ENCODE data around the gene POU2F3. TPM values are rescaled to one million over a fixed set of nuclear protein-coding genes. Genes with fewer than 3 reads are reported as not detected.

The POU2F3 gene
- total RNA-seq, 4 donors from 2014 or later, result not detected

GRCh38 chr11:120289426-120289825 lies 49.5 kb downstream of the POU2F3 start:
- Histone ChIP-seq H3K27ac (replicated peaks in 1 of 4) (no peak overlapping the region), H3K9me3 (no peaks in the 10 kb centered on the region), H3K36me3 (no peaks in the 10 kb centered on the region), H3K27me3 (peaks cover 0 to 34% (median 2%) of the 10 kb centered on the region in 4 donors), H3K4me1 (no peaks in the 10 kb centered on the region), H3K4me3 (no peak overlapping the region)
- 85% methylated on average over 9 of the region's 9 CpGs for WGBS
- no peak for DNase-seq (ENCODE audit: extremely low spot score)
- intact Hi-C loops (cut with DNase I), result no loop called here
- TF ChIP-seq POLR2A (IDR thresholded peaks at IDR 0.05; ENCODE audit: low read depth), result no peak
- TF ChIP-seq EP300 (IDR thresholded peaks at IDR 0.05), result no peak
- TF ChIP-seq POLR2AphosphoS5 (IDR thresholded peaks at IDR 0.05), result no peak
- no peak for TF ChIP-seq CTCF (IDR thresholded peaks at IDR 0.05)

- no peaks in the 10 kb centered on the region for H3K36me3 ChIP-seq
- intact Hi-C loops (cut with DNase I), result no loop called here
- no peak overlapping the region for H3K4me3 ChIP-seq
- H3K27ac ChIP-seq (replicated peaks in 1 of 4), result no peak overlapping the region
- WGBS, result 68% methylated on average over 3 of the region's 3 CpGs
- peaks cover 0 to 42% (median 2%) of the 10 kb centered on the region in 4 donors for H3K27me3 ChIP-seq
- TF ChIP-seq CTCF (IDR thresholded peaks at IDR 0.05), result no peak
- no peak for DNase-seq (ENCODE audit: extremely low spot score)
- no peaks in the 10 kb centered on the region for H3K9me3 ChIP-seq
- H3K4me1 ChIP-seq, result no peaks in the 10 kb centered on the region
These were observed 51.0 kb downstream of the POU2F3 start for GRCh38 chr11:120290956-120291355.

GRCh38 chr11:120293038-120293800 lies 53.3 kb downstream of the POU2F3 start:
- Histone ChIP-seq H3K4me3 (no peak overlapping the region), H3K4me1 (no peaks in the 10 kb centered on the region), H3K9me3 (no peaks in the 10 kb centered on the region), H3K27me3 (peaks cover 0 to 54% (median 0%) of the 10 kb centered on the region in 4 donors), H3K27ac (replicated peaks in 1 of 4) (no peak overlapping the region), H3K36me3 (no peaks in the 10 kb centered on the region)
- WGBS, result 62% methylated on average over 5 of the region's 5 CpGs
- no peak for DNase-seq (ENCODE audit: extremely low spot score)
- TF ChIP-seq POLR2A (IDR thresholded peaks at IDR 0.05; ENCODE audit: low read depth) (no peak), POLR2AphosphoS5 (IDR thresholded peaks at IDR 0.05) (no peak), EP300 (IDR thresholded peaks at IDR 0.05) (no peak), CTCF (IDR thresholded peaks at IDR 0.05) (no peak)
- intact Hi-C loops (cut with DNase I), result no loop called here

GRCh38 chr11:120294096-120294495 lies 54.2 kb downstream of the POU2F3 start:
- intact Hi-C loops (cut with DNase I), result no loop called here
- Histone ChIP-seq H3K27me3 (peaks cover 0 to 63% (median 0%) of the 10 kb centered on the region in 4 donors), H3K27ac (replicated peaks in 1 of 4) (no peak overlapping the region), H3K4me1 (no peaks in the 10 kb centered on the region), H3K4me3 (no peak overlapping the region), H3K9me3 (no peaks in the 10 kb centered on the region), H3K36me3 (no peaks in the 10 kb centered on the region)
- TF ChIP-seq EP300 (IDR thresholded peaks at IDR 0.05), result no peak
- no peak for TF ChIP-seq POLR2AphosphoS5 (IDR thresholded peaks at IDR 0.05)
- no peak for TF ChIP-seq CTCF (IDR thresholded peaks at IDR 0.05)
- no peak for TF ChIP-seq POLR2A (IDR thresholded peaks at IDR 0.05; ENCODE audit: low read depth)
- 75% methylated on average over 4 of the region's 5 CpGs for WGBS
- DNase-seq (ENCODE audit: extremely low spot score), result no peak

GRCh38 chr11:120295099-120295498 lies 55.2 kb downstream of the POU2F3 start:
- H3K27me3 ChIP-seq, result peaks cover 0 to 64% (median 0%) of the 10 kb centered on the region in 4 donors
- no peak overlapping the region for H3K4me3 ChIP-seq
- TF ChIP-seq POLR2A (IDR thresholded peaks at IDR 0.05; ENCODE audit: low read depth) (no peak), POLR2AphosphoS5 (IDR thresholded peaks at IDR 0.05) (no peak), EP300 (IDR thresholded peaks at IDR 0.05) (no peak), CTCF (IDR thresholded peaks at IDR 0.05) (no peak)
- H3K9me3 ChIP-seq, result no peaks in the 10 kb centered on the region
- 68% methylated on average over 4 of the region's 4 CpGs for WGBS
- no peak overlapping the region for H3K27ac ChIP-seq (replicated peaks in 1 of 4)
- no peaks in the 10 kb centered on the region for H3K36me3 ChIP-seq
- DNase-seq (ENCODE audit: extremely low spot score), result no peak
- peaks cover 0 to 6% (median 5%) of the 10 kb centered on the region in 4 donors for H3K4me1 ChIP-seq
- intact Hi-C loops (cut with DNase I), result no loop called here

Measured in esophagus muscularis mucosa (tissue), 4 donors.